ENCODE data around the gene RHOC. TPM values are rescaled to one million over a fixed set of nuclear protein-coding genes. Genes with fewer than 3 reads are reported as not detected.
"Not testable (repeated sequence)": the region's sequence is repeated elsewhere in the genome, so short reads cannot be mapped to it uniquely, and the experiment has no call there.

Gene RHOC
- total RNA-seq, 6 experiments from 2014 or later, result 579 to 610 (median 596) TPM

- Mint-ChIP-seq H3K27ac (no peak overlapping the region), H3K9me3 (no peaks in the 10 kb centered on the region), H3K27me3 (ENCODE audit: insufficient read depth) (peaks cover 4% of the 10 kb centered on the region), H3K4me1 (ENCODE audit: low read depth) (peaks cover 34% of the 10 kb centered on the region), H3K4me3 (no peak overlapping the region), H3K36me3 (ENCODE audit: low read depth) (no peaks in the 10 kb centered on the region)
- DNase-seq, result no peak
- TF ChIP-seq, protein P1, sequence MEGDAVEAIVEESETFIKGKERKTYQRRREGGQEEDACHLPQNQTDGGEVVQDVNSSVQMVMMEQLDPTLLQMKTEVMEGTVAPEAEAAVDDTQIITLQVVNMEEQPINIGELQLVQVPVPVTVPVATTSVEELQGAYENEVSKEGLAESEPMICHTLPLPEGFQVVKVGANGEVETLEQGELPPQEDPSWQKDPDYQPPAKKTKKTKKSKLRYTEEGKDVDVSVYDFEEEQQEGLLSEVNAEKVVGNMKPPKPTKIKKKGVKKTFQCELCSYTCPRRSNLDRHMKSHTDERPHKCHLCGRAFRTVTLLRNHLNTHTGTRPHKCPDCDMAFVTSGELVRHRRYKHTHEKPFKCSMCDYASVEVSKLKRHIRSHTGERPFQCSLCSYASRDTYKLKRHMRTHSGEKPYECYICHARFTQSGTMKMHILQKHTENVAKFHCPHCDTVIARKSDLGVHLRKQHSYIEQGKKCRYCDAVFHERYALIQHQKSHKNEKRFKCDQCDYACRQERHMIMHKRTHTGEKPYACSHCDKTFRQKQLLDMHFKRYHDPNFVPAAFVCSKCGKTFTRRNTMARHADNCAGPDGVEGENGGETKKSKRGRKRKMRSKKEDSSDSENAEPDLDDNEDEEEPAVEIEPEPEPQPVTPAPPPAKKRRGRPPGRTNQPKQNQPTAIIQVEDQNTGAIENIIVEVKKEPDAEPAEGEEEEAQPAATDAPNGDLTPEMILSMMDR (IDR thresholded peaks at IDR 0.05), result no peak
Measured at GRCh38 chr1:112737573-112737972, 30.6 kb upstream of the RHOC start.

GRCh38 chr1:112735752-112736151 is 28.8 kb upstream of the RHOC start:
- peak; percentile 86 for DNase-seq
- Mint-ChIP-seq H3K9me3 (no peaks in the 10 kb centered on the region), H3K36me3 (ENCODE audit: low read depth) (no peaks in the 10 kb centered on the region), H3K4me3 (no peak overlapping the region), H3K27ac (peak overlapping the region; percentile 75), H3K27me3 (ENCODE audit: insufficient read depth) (no peaks in the 10 kb centered on the region; the same call in none of the 2 replicates), H3K4me1 (ENCODE audit: low read depth) (peaks cover 47% of the 10 kb centered on the region)
- TF ChIP-seq, protein P1 (IDR thresholded peaks at IDR 0.05), result no peak

DNA sequence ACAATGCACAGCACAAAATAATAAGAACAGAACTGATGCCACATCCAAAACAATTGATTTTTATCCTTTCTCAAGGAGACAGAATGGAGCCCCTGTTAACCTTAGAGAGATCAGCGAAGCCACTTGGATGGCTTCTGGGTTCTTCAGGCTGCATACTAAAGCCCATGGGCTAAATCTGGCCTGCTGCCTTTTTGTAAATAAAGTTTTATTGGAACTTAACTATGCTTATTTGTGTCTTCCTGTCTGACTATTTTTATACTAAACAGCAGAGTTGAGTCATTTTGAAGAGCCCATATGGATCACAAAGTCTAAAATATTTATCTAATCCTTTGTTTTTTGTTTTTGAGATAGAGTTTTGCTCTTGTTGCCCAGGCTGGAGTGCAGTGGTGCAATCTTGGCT is 24.5 kb upstream of the RHOC start:
- Mint-ChIP-seq H3K27me3 (ENCODE audit: insufficient read depth) (no peaks in the 10 kb centered on the region; the same call in 1 of the 2 replicates), H3K27ac (no peak overlapping the region), H3K4me1 (ENCODE audit: low read depth) (peaks cover 68% of the 10 kb centered on the region), H3K9me3 (no peaks in the 10 kb centered on the region), H3K36me3 (ENCODE audit: low read depth) (no peaks in the 10 kb centered on the region), H3K4me3 (no peak overlapping the region)
- TF ChIP-seq, protein P1 (IDR thresholded peaks at IDR 0.05), result no peak
- DNase-seq, result no peak

GRCh38 chr1:112729909-112730308 is 23.0 kb upstream of the RHOC start:
- Mint-ChIP-seq H3K9me3 (no peaks in the 10 kb centered on the region), H3K27ac (no peak overlapping the region), H3K4me1 (ENCODE audit: low read depth) (peaks cover 58% of the 10 kb centered on the region), H3K4me3 (no peak overlapping the region), H3K36me3 (ENCODE audit: low read depth) (no peaks in the 10 kb centered on the region), H3K27me3 (ENCODE audit: insufficient read depth) (no peaks in the 10 kb centered on the region; the same call in 1 of the 2 replicates)
- TF ChIP-seq, protein P1 (IDR thresholded peaks at IDR 0.05), result no peak
- DNase-seq, result no peak

DNA sequence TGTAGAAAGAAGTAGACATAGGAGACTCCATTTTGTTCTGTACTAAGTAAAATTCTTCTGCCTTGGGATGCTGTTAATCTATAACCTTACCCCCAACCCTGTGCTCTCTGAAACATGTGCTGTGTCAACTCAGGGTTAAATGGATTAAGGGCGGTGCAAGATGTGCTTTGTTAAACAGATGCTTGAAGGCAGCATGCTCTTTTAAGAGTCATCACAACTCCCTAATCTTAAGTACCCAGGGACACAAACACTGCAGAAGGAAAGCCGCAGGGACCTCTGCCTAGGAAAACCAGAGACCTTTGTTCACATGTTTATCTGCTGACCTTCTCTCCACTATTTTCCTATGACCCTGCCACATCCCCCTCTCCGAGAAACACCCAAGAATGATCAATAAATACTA is 22.1 kb upstream of the RHOC start:
- not testable (repeated sequence) for H3K36me3 Mint-ChIP-seq (ENCODE audit: low read depth)
- H3K4me1 Mint-ChIP-seq (ENCODE audit: low read depth), result peaks cover 51% of the 10 kb centered on the region

GRCh38 chr1:112728306-112728971 is 21.5 kb upstream of the RHOC start:
- H3K27ac Mint-ChIP-seq; H3K9me3 Mint-ChIP-seq; H3K27me3 Mint-ChIP-seq (ENCODE audit: insufficient read depth); H3K36me3 Mint-ChIP-seq (ENCODE audit: low read depth); H3K4me3 Mint-ChIP-seq; DNase-seq: not testable (repeated sequence)
- H3K4me1 Mint-ChIP-seq (ENCODE audit: low read depth), result peaks cover 52% of the 10 kb centered on the region

More for the DNA sequence above, 22.1 kb upstream of the RHOC start:
- H3K27me3 Mint-ChIP-seq (ENCODE audit: insufficient read depth); H3K9me3 Mint-ChIP-seq; H3K27ac Mint-ChIP-seq; H3K4me3 Mint-ChIP-seq; DNase-seq: not testable (repeated sequence)
